Mesenchymal stem cell (in vitro differentiated cells and primary cell): Measurements from ENCODE around the gene TTI1.

ENCODE experiments used
- DNase-seq: peaks from one replicate; pipeline ENCODE4 v3.0.0-alpha.2; 2013
- H2AFZ ChIP-seq: one replicate; pipeline ENCODE4 v1.6.1; 2013; ENCODE audit warnings: low read depth, mild to moderate bottlenecking, control low read depth, inconsistent platforms, low read length, moderate library complexity
- H2AK5ac ChIP-seq: 2 replicates; pipeline ENCODE4 v1.6.1; 2013; ENCODE audit warnings: low read length, moderate library complexity, mild to moderate bottlenecking, inconsistent platforms; ENCODE audit not compliant: severe bottlenecking
- H2BK120ac ChIP-seq: one replicate; pipeline ENCODE4 v1.6.1; 2013; ENCODE audit warnings: low read depth, mild to moderate bottlenecking, inconsistent platforms, low read length, moderate library complexity
- H2BK12ac ChIP-seq, 2 experiments: one replicate each; pipeline ENCODE4 v1.6.1; 2013; ENCODE audit warnings: inconsistent platforms in 2 of 2, low read length in 2 of 2, mild to moderate bottlenecking in 2 of 2, moderate library complexity in 2 of 2, control low read depth in 1 of 2
- H2BK15ac ChIP-seq: one replicate; pipeline ENCODE4 v1.6.1; 2013; ENCODE audit warnings: mild to moderate bottlenecking, low read depth, inconsistent platforms; ENCODE audit not compliant: poor library complexity, severe bottlenecking
- H2BK5ac ChIP-seq: 2 replicates; pipeline ENCODE4 v1.6.1; 2013; ENCODE audit warnings: low read depth, mild to moderate bottlenecking, low read length, control low read depth, inconsistent platforms; ENCODE audit not compliant: poor library complexity, severe bottlenecking
- H3K14ac ChIP-seq, 2 experiments: one replicate each; pipeline ENCODE4 v1.6.1; 2013; ENCODE audit warnings: inconsistent platforms in 2 of 2, low read length in 2 of 2, control low read depth in 1 of 2, mild to moderate bottlenecking in 1 of 2, moderate library complexity in 1 of 2
- H3K18ac ChIP-seq, 2 experiments: one replicate each; pipeline ENCODE4 v1.6.1; 2013; ENCODE audit warnings: inconsistent platforms in 2 of 2, low read length in 2 of 2, control low read depth in 1 of 2, low read depth in 1 of 2, mild to moderate bottlenecking in 1 of 2
- H3K23ac ChIP-seq, 2 experiments: one replicate each; pipeline ENCODE4 v1.6.1; 2013; ENCODE audit warnings: inconsistent platforms in 2 of 2, low read length in 2 of 2, mild to moderate bottlenecking in 2 of 2, moderate library complexity in 2 of 2, control low read depth in 1 of 2
- H3K27ac ChIP-seq: 2 replicates; pipeline ENCODE4 v1.5.1; 2013; ENCODE audit warnings: mild to moderate bottlenecking, moderate library complexity, low read length, control low read depth, inconsistent platforms; ENCODE audit not compliant: poor library complexity, severe bottlenecking
- H3K27me3 ChIP-seq, 2 experiments: 2 replicates each; pipeline versions ENCODE4 v1.6.1 to v1.7.0; 2013; ENCODE audit warnings: low read length in 2 of 2, mild to moderate bottlenecking in 2 of 2, moderate library complexity in 2 of 2, control low read depth in 1 of 2, inconsistent platforms in 1 of 2; ENCODE audit not compliant: control insufficient read depth in 1 of 2, insufficient read depth in 1 of 2
- H3K36me3 ChIP-seq, 2 experiments: 2 replicates each; pipeline versions ENCODE4 v1.6.1 to v1.7.0; 2013; ENCODE audit warnings: low read length in 2 of 2, control low read depth in 1 of 2, inconsistent platforms in 1 of 2, low read depth in 1 of 2, mild to moderate bottlenecking in 1 of 2; ENCODE audit not compliant: insufficient read depth in 2 of 2, control insufficient read depth in 1 of 2
- H3K4ac ChIP-seq, 2 experiments: one replicate each; pipeline ENCODE4 v1.6.1; 2013; ENCODE audit warnings: inconsistent platforms in 2 of 2, low read length in 2 of 2, mild to moderate bottlenecking in 2 of 2, moderate library complexity in 2 of 2, control low read depth in 1 of 2, low read depth in 1 of 2
- H3K4me1 ChIP-seq: 2 replicates; pipeline ENCODE4 v1.6.1; 2013; ENCODE audit warnings: low read depth, low read length, control low read depth; ENCODE audit not compliant: control insufficient read depth, insufficient read depth
- H3K4me2 ChIP-seq: 2 replicates; pipeline ENCODE4 v1.6.1; 2013; ENCODE audit warnings: low read length, mild to moderate bottlenecking, inconsistent platforms; ENCODE audit not compliant: poor library complexity, severe bottlenecking
- H3K4me3 ChIP-seq, 2 experiments: 2 replicates each; pipeline versions ENCODE4 v1.5.1 to v1.7.0; 2013; ENCODE audit warnings: low read length in 2 of 2, mild to moderate bottlenecking in 2 of 2, control low read depth in 1 of 2, low read depth in 1 of 2; ENCODE audit not compliant: insufficient read depth in 1 of 2
- H3K79me1 ChIP-seq: replicated peaks from 2 replicates; pipeline ENCODE4 v1.6.1; 2013; ENCODE audit warnings: mild to moderate bottlenecking, control low read depth, low read length, inconsistent platforms; ENCODE audit not compliant: poor library complexity, severe bottlenecking
- H3K9ac ChIP-seq: 2 replicates; pipeline ENCODE4 v1.7.0; 2013; ENCODE audit warnings: mild to moderate bottlenecking, low read length, moderate library complexity
- H3K9me3 ChIP-seq: 2 replicates; pipeline ENCODE4 v1.7.0; 2013; ENCODE audit warnings: mild to moderate bottlenecking, low read length; ENCODE audit not compliant: control insufficient read depth
- H4K8ac ChIP-seq: one replicate; pipeline ENCODE4 v1.6.1; 2013; ENCODE audit warnings: inconsistent platforms, mild to moderate bottlenecking, low read length, moderate library complexity
- H4K91ac ChIP-seq: one replicate; pipeline ENCODE4 v1.6.1; 2013; ENCODE audit warnings: mild to moderate bottlenecking, low read length, inconsistent platforms
- WGBS: methylation state at CpG from one replicate; pipeline ENCODE4 v1.1.7; 2013; ENCODE audit warnings: mixed read lengths; 5-methylcytosine and 5-hydroxymethylcytosine counted together

Gene TTI1

DNA sequence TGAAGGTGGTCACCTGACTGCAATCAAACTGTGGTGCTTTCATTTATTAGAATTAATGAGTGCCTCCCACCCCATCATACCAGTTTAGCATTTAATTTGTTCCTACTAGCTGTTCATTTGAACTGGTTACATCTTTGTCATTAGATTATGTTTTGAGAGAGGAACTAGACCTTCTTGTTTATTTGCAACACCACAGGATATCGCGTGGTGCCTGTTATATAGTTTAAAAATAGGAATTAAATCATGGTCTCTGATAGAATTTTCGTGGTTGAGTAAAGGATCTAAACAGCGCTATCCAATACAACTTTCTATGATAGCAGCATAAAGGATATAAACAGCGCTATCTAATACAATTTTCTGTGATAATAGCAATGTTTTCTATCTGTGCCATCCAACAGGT is 3.1 kb upstream of the TTI1 start:
- Histone ChIP-seq H3K36me3 (peaks cover 0 to 32% of the 10 kb centered on the region in 2 experiments), H3K4ac (no peak overlapping the region), H2BK15ac (no peak overlapping the region), H2AFZ (no peak overlapping the region), H2BK120ac (no peak overlapping the region), H2BK5ac (no peak overlapping the region), H3K27me3 (no peaks in the 10 kb centered on the region), H3K4me3 (peak overlapping the region in 1 of 2 experiments; percentile 9), H4K8ac (no peak overlapping the region), H2AK5ac (no peak overlapping the region), H3K27ac (no peak overlapping the region), H3K18ac (no peak overlapping the region), H4K91ac (no peak overlapping the region), H3K9ac (no peak overlapping the region), H3K4me1 (peaks cover 7% of the 10 kb centered on the region), H3K4me2 (no peak overlapping the region), H3K79me1 (peaks cover 10% of the 10 kb centered on the region), H2BK12ac (no peak overlapping the region), H3K14ac (no peak overlapping the region), H3K23ac (no peak overlapping the region), H3K9me3 (no peaks in the 10 kb centered on the region)
- DNase-seq: no peak
- 100% methylated on average over 1 of the region's 5 CpGs for WGBS

DNA sequence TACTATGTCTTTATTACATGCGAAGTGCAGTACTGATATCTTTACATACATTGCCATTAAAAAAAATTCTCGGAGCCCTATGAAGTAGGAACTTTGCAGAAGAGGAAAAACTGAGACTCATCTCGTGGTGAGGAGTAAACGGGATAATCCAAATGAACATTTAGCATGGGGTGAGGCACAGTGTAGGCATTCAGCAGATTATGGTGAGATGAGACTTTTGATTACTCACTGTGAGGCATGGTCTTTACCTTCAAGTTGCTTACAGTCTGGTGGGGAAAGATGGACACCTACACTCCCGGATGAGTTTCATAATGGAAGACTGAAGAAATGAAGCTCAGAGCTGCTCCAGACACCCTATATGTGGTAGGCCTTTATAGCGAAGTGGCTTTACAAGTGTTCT is 1.7 kb upstream of the TTI1 start:
- H3K18ac ChIP-seq: no peak overlapping the region

DNA sequence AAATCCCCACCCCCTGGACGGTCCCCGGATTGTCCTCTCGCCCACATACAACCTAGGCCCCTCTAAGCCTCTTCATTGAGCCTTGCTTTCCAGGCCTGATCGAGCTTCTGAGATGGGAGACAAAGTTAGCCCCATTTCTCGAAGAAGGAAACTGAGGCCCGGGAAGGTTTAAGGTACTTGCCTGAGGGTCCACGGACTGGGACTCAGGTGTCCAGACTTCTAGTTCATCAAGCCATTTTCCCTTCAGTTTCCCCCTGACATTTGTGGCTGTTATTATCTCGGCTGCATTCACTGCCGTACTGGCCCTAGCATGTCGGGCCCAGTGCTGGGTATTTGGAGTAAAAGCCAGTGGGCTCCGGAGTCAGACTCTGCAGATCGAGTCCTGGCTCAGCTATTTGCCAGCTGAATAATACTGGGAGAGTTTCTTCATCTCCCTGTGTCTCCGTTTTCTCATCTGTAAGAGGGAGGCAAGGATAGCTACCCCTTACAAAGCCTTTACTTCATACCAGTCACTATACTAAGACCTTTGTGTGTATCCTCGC is 923 bp upstream of the TTI1 start:
- Histone ChIP-seq H3K36me3 (peaks cover 0 to 20% of the 10 kb centered on the region in 2 experiments), H3K9me3 (no peaks in the 10 kb centered on the region), H3K14ac (peak overlapping the region in 1 of 2 experiments; percentile 86), H3K27me3 (no peaks in the 10 kb centered on the region), H3K27ac (no peak overlapping the region), H2AFZ (peak overlapping the region; percentile 43), H4K91ac (peak overlapping the region; percentile 98), H4K8ac (peak overlapping the region; percentile 99), H3K18ac (peak overlapping the region; percentile 79 to 89), H3K4ac (peak overlapping the region; percentile 62 to 82), H2BK12ac (no peak overlapping the region), H3K4me1 (peaks cover 7% of the 10 kb centered on the region), H3K23ac (no peak overlapping the region), H3K79me1 (peaks cover 20% of the 10 kb centered on the region), H3K9ac (peak overlapping the region; percentile 98), H2BK5ac (no peak overlapping the region), H2AK5ac (peak overlapping the region; percentile 9), H3K4me2 (peak overlapping the region; percentile 77), H3K4me3 (peak overlapping the region; percentile 87 to 99), H2BK15ac (peak overlapping the region; percentile 97), H2BK120ac (peak overlapping the region; percentile 87)
- DNase-seq: no peak
- 25% methylated on average over 14 of the region's 14 CpGs for WGBS

More for the DNA sequence above, 1.7 kb upstream of the TTI1 start:
- 87% methylated on average over 5 of the region's 6 CpGs for WGBS
- Histone ChIP-seq H4K91ac (no peak overlapping the region), H4K8ac (no peak overlapping the region), H2AK5ac (no peak overlapping the region), H3K4me2 (no peak overlapping the region), H2AFZ (no peak overlapping the region), H3K9me3 (no peaks in the 10 kb centered on the region), H3K4ac (no peak overlapping the region), H2BK12ac (no peak overlapping the region), H3K27me3 (no peaks in the 10 kb centered on the region), H2BK5ac (no peak overlapping the region), H3K14ac (no peak overlapping the region), H3K27ac (no peak overlapping the region), H3K4me1 (peaks cover 7% of the 10 kb centered on the region), H3K36me3 (peaks cover 0 to 20% of the 10 kb centered on the region in 2 experiments), H3K79me1 (peaks cover 16% of the 10 kb centered on the region), H3K23ac (no peak overlapping the region), H3K9ac (peak overlapping the region; percentile 98), H2BK15ac (no peak overlapping the region), H2BK120ac (no peak overlapping the region), H3K4me3 (peak overlapping the region in 1 of 2 experiments; percentile 99)
- DNase-seq: no peak

DNA sequence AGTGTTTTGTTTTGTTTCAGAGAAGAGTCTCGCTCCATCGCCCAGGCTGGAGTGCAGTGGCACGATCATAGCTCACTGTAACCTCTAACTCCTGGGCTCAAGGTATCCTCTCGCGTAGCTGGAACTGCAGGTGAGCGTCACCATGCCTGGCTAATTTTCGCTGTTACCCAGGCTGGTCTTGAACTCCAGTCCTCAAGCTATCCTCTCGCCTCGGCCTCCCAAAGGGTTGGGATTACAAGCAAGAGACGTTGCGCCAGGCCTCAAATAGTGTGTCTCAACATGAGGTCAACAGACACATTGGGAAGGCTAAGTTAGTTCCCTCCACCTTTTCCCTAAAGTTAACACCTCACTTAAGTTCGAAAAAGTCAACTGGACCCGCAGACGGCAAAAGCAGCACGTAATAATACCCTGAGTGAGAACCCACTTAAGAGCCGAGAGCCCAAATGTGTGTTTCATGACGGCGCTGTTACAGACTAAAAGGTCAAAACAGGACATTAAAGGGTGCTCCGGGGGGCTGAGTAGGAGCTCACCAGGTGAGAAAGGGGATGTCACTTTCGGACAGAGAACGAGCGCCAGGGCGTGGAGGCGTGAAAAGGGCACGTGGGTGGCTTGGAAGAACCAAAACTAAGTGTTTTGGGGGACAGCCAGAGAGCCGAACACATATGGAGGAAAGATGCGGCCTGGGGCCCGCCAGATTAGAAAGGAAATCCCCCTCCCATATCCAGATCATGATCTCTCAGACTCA is 499 bp downstream of the TTI1 start:
- no peak overlapping the region for H3K14ac ChIP-seq
- peak overlapping the region; percentile 87 to 99 for H3K4me3 ChIP-seq
- no peak overlapping the region for H3K23ac ChIP-seq
- H3K4me1 ChIP-seq: peaks cover 6% of the 10 kb centered on the region
- H3K27me3 ChIP-seq: no peaks in the 10 kb centered on the region
- H2BK12ac ChIP-seq: no peak overlapping the region
- no peak overlapping the region for H3K27ac ChIP-seq
- H2BK5ac ChIP-seq: no peak overlapping the region
- peak overlapping the region; percentile 38 for H4K8ac ChIP-seq
- peak overlapping the region in 1 of 2 experiments; percentile 33 for H3K18ac ChIP-seq
- peak overlapping the region; percentile 98 for H3K9ac ChIP-seq
- H3K36me3 ChIP-seq: peaks cover 0 to 20% of the 10 kb centered on the region in 2 experiments
- no peak overlapping the region for H4K91ac ChIP-seq
- peak overlapping the region; percentile 20 for H2AFZ ChIP-seq
- peak overlapping the region; percentile 61 for H3K4me2 ChIP-seq
- peaks cover 23% of the 10 kb centered on the region for H3K79me1 ChIP-seq
- 46% methylated on average over 27 of the region's 28 CpGs for WGBS
- H3K4ac ChIP-seq: peak overlapping the region in 1 of 2 experiments; percentile 10
- DNase-seq: no peak
- no peak overlapping the region for H2BK120ac ChIP-seq
- no peak overlapping the region for H2AK5ac ChIP-seq
- no peaks in the 10 kb centered on the region for H3K9me3 ChIP-seq
- no peak overlapping the region for H2BK15ac ChIP-seq
